PC-3 (cell line): Measurements from ENCODE around the gene POU4F2. TPM values are rescaled to one million over a fixed set of nuclear protein-coding genes. Genes with fewer than 3 reads are reported as not detected.

Experiments used
- ATAC-seq: fragments of 200-7000 bp; cut with Tn5 transposase; 2 replicates; pipeline ENCODE4 v1.9.1; 2020; ENCODE audit warnings: mild to moderate bottlenecking, moderate library complexity
- BruUV-seq: library from RNA; stranded (reverse); fragments of 400-500 nt; replicated peaks from 2 replicates; lab custom pipeline; 2021; lab: Mats Ljungman, UMichigan
- CTCF ChIA-PET: fragments of 300-600 bp; sonication (Branson Sonifier 250); formaldehyde crosslinking; loops from one replicate; lab custom pipeline; 2022; ENCODE audit warnings: antibody characterized with exemption; lab: Charles Lee
- POLR2A ChIA-PET: fragments of 300-600 bp; sonication (Branson Sonifier 250); formaldehyde crosslinking; loops from one replicate; lab custom pipeline; 2022; ENCODE audit warnings: antibody characterized with exemption; ENCODE audit not compliant: unreplicated experiment; lab: Charles Lee
- DNase-seq: peaks from one replicate; pipeline ENCODE4 v3.0.0-alpha.2; 2015
- H2AFZ ChIP-seq: fragments of 300-600 bp; sonication (generic); 2 replicates; pipeline ENCODE4 v1.6.0; 2016; ENCODE audit warnings: antibody characterized with exemption, low read length
- H3F3A ChIP-seq: fragments of 300-600 bp; sonication (generic); one replicate; pipeline ENCODE4 v1.6.0; 2017; ENCODE audit warnings: antibody characterized with exemption, low read length, control low read depth, mild to moderate bottlenecking; ENCODE audit not compliant: unreplicated experiment
- H3K27ac ChIP-seq: fragments of 300-600 bp; sonication (generic); 2 replicates; pipeline ENCODE4 v1.5.1; 2016; ENCODE audit warnings: mild to moderate bottlenecking, low read length
- H3K27me3 ChIP-seq: fragments of 300-600 bp; sonication (generic); 2 replicates; pipeline ENCODE4 v1.6.1; 2016; ENCODE audit warnings: low read length, mixed read lengths
- H3K36me3 ChIP-seq: fragments of 300-600 bp; sonication (generic); 2 replicates; pipeline ENCODE4 v1.6.1; 2016; ENCODE audit warnings: low read depth, mixed run types, low read length, mixed read lengths
- H3K4me1 ChIP-seq: fragments of 300-600 bp; sonication (generic); 2 replicates; pipeline ENCODE4 v1.5.1; 2016; ENCODE audit warnings: low read length; ENCODE audit not compliant: insufficient read depth
- H3K4me2 ChIP-seq: fragments of 300-600 bp; sonication (generic); 2 replicates; pipeline ENCODE4 v1.6.0; 2016; ENCODE audit warnings: low read length
- H3K4me3 ChIP-seq: fragments of 300-600 bp; sonication (generic); 2 replicates; pipeline ENCODE4 v1.5.1; 2016; ENCODE audit warnings: mild to moderate bottlenecking, low read length, mixed read lengths
- H3K79me2 ChIP-seq: fragments of 300-600 bp; sonication (generic); 2 replicates; pipeline ENCODE4 v1.6.1; 2017; ENCODE audit warnings: low read length, mixed read lengths
- H3K9ac ChIP-seq: fragments of 300-600 bp; sonication (generic); 2 replicates; pipeline ENCODE4 v1.6.0; 2016; ENCODE audit warnings: mild to moderate bottlenecking, low read length
- H3K9me2 ChIP-seq: fragments of 300-600 bp; sonication (generic); replicated peaks from 2 replicates; pipeline ENCODE4 v1.6.1; 2016; ENCODE audit warnings: mixed run types, low read length, mixed read lengths
- H3K9me3 ChIP-seq: fragments of 300-600 bp; sonication (generic); 2 replicates; pipeline ENCODE4 v1.6.1; 2016; ENCODE audit warnings: low read length, mixed read lengths
- H4K20me1 ChIP-seq: fragments of 300-600 bp; sonication (generic); 2 replicates; pipeline ENCODE4 v1.6.1; 2016; ENCODE audit warnings: low read length, mixed read lengths
- CTCF ChIP-seq: fragments of 300-600 bp; sonication (generic); conservative IDR thresholded peaks from 2 replicates; pipeline ENCODE4 v1.5.1; 2017; ENCODE audit warnings: antibody characterized with exemption, low read depth, mild to moderate bottlenecking, low read length
- EZH2 ChIP-seq: fragments of 300-600 bp; sonication (generic); IDR thresholded peaks from one replicate; pipeline ENCODE4 v1.6.1; 2017; ENCODE audit warnings: antibody characterized with exemption, mild to moderate bottlenecking, low read length; ENCODE audit not compliant: unreplicated experiment
- EZH2phosphoT487 ChIP-seq: fragments of 300-600 bp; sonication (generic); IDR thresholded peaks from 2 replicates; pipeline ENCODE4 v1.6.1; 2018; ENCODE audit warnings: mild to moderate bottlenecking, antibody characterized with exemption, low read length, borderline replicate concordance
- intact Hi-C: fragments of 100-400 bp; cut with micrococcal nuclease; formaldehyde crosslinking; loops from 2 replicates; pipeline ENCODE4 v1.9.0; 2023
- total RNA-seq: library from RNA; depleted of rRNA; stranded (reverse); fragments of >200 nt; gene quantifications from 2 replicates; pipeline ENCODE4 v1.2.3, GENCODE V29; 2014

The POU4F2 gene
- total RNA-seq, 1 experiment from 2014 or later = not detected

- ChIA-PET POLR2A (no interaction called here), CTCF (no interaction called here)
- no peak overlapping the region for H3K4me2 ChIP-seq
- DNase-seq (no peak), ATAC-seq (no peak)
- H3K27me3 ChIP-seq = peaks cover 73% of the 10 kb centered on the region
- no peaks in the 10 kb centered on the region for H3K79me2 ChIP-seq
- no peak overlapping the region for H3K4me3 ChIP-seq
- intact Hi-C loops = no loop called here
- H3K36me3 ChIP-seq = no peaks in the 10 kb centered on the region
- H3F3A ChIP-seq = no peaks in the 10 kb centered on the region
- no peaks in the 10 kb centered on the region for H3K9me3 ChIP-seq
- TF ChIP-seq CTCF = no peak
- no peak for TF ChIP-seq EZH2phosphoT487
- no peak for TF ChIP-seq EZH2
- no peak overlapping the region for H3K27ac ChIP-seq
- no peak overlapping the region for H3K9ac ChIP-seq
- no peaks in the 10 kb centered on the region for H3K9me2 ChIP-seq
- no TSS peak for BruUV-seq
- no peaks in the 10 kb centered on the region for H3K4me1 ChIP-seq
- no peak overlapping the region for H2AFZ ChIP-seq
- H4K20me1 ChIP-seq = no peaks in the 10 kb centered on the region
These were observed 3.9 kb upstream of the POU4F2 start for GRCh38 chr4:146634825-146635224.

- H3K4me3 ChIP-seq = no peak overlapping the region
- H2AFZ ChIP-seq = no peak overlapping the region
- POLR2A ChIA-PET = no interaction called here
- H3K4me1 ChIP-seq = no peaks in the 10 kb centered on the region
- ATAC-seq (no peak), DNase-seq (no peak)
- no peaks in the 10 kb centered on the region for H3K79me2 ChIP-seq
- no TSS peak for BruUV-seq
- no peak overlapping the region for H3K4me2 ChIP-seq
- no peaks in the 10 kb centered on the region for H4K20me1 ChIP-seq
- H3K27ac ChIP-seq = no peak overlapping the region
- TF ChIP-seq EZH2phosphoT487 = no peak
- TF ChIP-seq EZH2 = no peak
- no peak for TF ChIP-seq CTCF
- CTCF ChIA-PET = no interaction called here
- intact Hi-C loops = no loop called here
- no peaks in the 10 kb centered on the region for H3K9me3 ChIP-seq
- peaks cover 48% of the 10 kb centered on the region for H3K27me3 ChIP-seq
- H3K9me2 ChIP-seq = no peaks in the 10 kb centered on the region
- no peaks in the 10 kb centered on the region for H3F3A ChIP-seq
- no peak overlapping the region for H3K9ac ChIP-seq
- H3K36me3 ChIP-seq = no peaks in the 10 kb centered on the region
These were observed 916 bp upstream of the POU4F2 start for GRCh38 chr4:146637621-146638332.

GRCh38 chr4:146638333-146638785 lies 334 bp upstream of the POU4F2 start:
- Histone ChIP-seq H3K9me3 (no peaks in the 10 kb centered on the region), H3K79me2 (no peaks in the 10 kb centered on the region), H4K20me1 (no peaks in the 10 kb centered on the region), H3K27me3 (peaks cover 42% of the 10 kb centered on the region), H3K4me3 (no peak overlapping the region), H3K4me2 (no peak overlapping the region), H3F3A (no peaks in the 10 kb centered on the region), H3K9me2 (no peaks in the 10 kb centered on the region), H3K4me1 (no peaks in the 10 kb centered on the region), H3K36me3 (no peaks in the 10 kb centered on the region), H3K9ac (no peak overlapping the region), H3K27ac (no peak overlapping the region), H2AFZ (no peak overlapping the region)
- BruUV-seq = no TSS peak
- ATAC-seq (no peak), DNase-seq (no peak)
- CTCF ChIA-PET = no interaction called here
- TF ChIP-seq EZH2phosphoT487 = no peak
- TF ChIP-seq EZH2 = no peak
- no peak for TF ChIP-seq CTCF
- POLR2A ChIA-PET = no interaction called here
- intact Hi-C loops = no loop called here
